Measurements from ENCODE around the gene RNF144B.
"Not testable (repeated sequence)": the region's sequence is repeated elsewhere in the genome, so short reads cannot be mapped to it uniquely, and the experiment has no call there.

RNF144B gene

DNA sequence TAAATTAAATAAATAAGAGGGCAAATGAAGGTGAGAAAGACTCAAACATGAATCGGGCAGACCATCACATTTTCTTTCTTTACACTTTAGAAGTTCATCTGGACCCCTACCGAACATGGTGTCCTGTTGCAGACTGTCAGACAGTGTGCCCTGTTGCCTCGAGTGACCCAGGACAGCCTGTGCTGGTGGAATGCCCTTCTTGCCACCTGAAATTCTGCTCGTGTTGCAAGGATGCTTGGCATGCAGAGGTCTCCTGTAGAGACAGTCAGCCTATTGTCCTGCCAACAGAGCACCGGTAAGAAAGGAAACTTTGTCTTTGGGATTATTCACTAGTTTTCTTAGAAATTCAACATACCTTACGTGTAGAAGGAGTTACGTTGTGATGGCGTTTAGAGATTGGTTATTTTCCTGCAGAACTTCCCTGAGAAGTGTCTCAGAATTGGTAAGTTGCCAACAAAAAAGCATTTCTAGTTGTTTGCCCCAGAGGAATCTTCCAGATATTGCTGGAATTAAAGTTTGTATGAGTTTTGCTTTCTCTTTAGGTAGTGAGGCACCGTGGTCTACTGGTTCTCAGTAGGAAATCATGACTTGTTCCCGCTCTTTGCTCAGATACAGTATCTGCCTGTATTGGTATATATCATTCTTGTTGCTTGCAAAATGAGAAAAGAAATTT is 70.1 kb downstream of the RNF144B start:
- DNase-seq (ENCODE audit: low read depth, low spot score): no peak
- H3K27ac ChIP-seq (ENCODE audit: low read length): no peak overlapping the region
- no peaks in the 10 kb centered on the region for H3K36me3 ChIP-seq (ENCODE audit: control insufficient read depth, insufficient read depth, low read length)
- WGBS (ENCODE audit: insufficient coverage, insufficient read length): no CpG with 5 or more reads among the region's 10 CpGs
- no peaks in the 10 kb centered on the region for H3K27me3 ChIP-seq (ENCODE audit: control insufficient read depth, insufficient read depth, low read length)
- no peak overlapping the region for H3K4me3 ChIP-seq (ENCODE audit: low read length)
- H3K9me3 ChIP-seq (ENCODE audit: control insufficient read depth, insufficient read depth, low read length): no peaks in the 10 kb centered on the region
- no peaks in the 10 kb centered on the region for H3K4me1 ChIP-seq (ENCODE audit: control insufficient read depth, insufficient read depth, low read length)

DNA sequence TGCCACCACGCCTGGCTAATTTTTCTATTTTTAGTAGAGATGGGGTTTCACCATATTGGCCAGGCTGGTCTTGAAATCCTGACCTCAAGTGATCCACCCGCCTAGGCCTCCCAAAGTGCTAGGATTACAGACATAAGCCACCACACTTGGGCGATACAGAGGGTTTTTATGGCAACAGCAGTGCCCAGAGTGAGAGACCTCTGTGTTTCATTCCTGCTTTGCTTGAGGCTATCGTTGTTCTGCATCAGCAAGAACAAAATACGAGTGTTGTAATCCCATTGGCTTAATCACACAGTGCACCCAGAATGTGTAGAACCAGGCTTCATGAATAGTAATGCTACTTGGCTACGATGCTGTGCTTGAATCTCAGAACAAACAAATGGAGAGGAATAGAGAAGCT is 70.9 kb downstream of the RNF144B start:
- not testable (repeated sequence) for H3K36me3 ChIP-seq (ENCODE audit: control insufficient read depth, insufficient read depth, low read length); H3K27ac ChIP-seq (ENCODE audit: low read length); H3K9me3 ChIP-seq (ENCODE audit: control insufficient read depth, insufficient read depth, low read length); H3K4me1 ChIP-seq (ENCODE audit: control insufficient read depth, insufficient read depth, low read length); H3K4me3 ChIP-seq (ENCODE audit: low read length); H3K27me3 ChIP-seq (ENCODE audit: control insufficient read depth, insufficient read depth, low read length); DNase-seq (ENCODE audit: low read depth, low spot score)
- WGBS (ENCODE audit: insufficient coverage, insufficient read length): no CpG with 5 or more reads among the region's 6 CpGs

- Histone ChIP-seq H3K4me1 (ENCODE audit: control insufficient read depth, insufficient read depth, low read length) (no peaks in the 10 kb centered on the region), H3K4me3 (ENCODE audit: low read length) (no peak overlapping the region), H3K27ac (ENCODE audit: low read length) (no peak overlapping the region), H3K9me3 (ENCODE audit: control insufficient read depth, insufficient read depth, low read length) (no peaks in the 10 kb centered on the region), H3K27me3 (ENCODE audit: control insufficient read depth, insufficient read depth, low read length) (no peaks in the 10 kb centered on the region), H3K36me3 (ENCODE audit: control insufficient read depth, insufficient read depth, low read length) (no peaks in the 10 kb centered on the region)
- no peak for DNase-seq (ENCODE audit: low read depth, low spot score)
- no CpG with 5 or more reads among the region's 3 CpGs for WGBS (ENCODE audit: insufficient coverage, insufficient read length)
Measured at GRCh38 chr6:18463429-18463828, 76.3 kb downstream of the RNF144B start.

DNA sequence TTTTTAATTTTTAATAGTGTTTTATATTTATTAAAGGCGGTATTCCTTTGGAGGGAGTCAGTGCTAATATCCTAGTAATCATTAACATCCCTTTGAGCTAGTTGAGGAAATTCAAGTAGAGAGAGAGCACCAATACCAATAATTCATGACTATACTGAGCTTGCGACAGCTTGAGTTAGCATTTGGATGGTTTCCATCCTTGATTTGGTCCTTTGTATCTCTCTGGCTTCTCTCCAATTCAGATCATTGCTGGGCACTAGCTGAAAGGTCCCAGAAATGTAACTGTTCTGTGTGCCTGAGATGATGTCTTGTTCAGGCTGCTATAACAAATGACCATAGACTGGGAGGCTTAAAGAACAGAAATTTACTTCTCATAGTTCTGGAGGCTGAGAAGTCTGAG is 77.0 kb downstream of the RNF144B start:
- no peak overlapping the region for H3K4me3 ChIP-seq (ENCODE audit: low read length)
- no peaks in the 10 kb centered on the region for H3K36me3 ChIP-seq (ENCODE audit: control insufficient read depth, insufficient read depth, low read length)
- H3K9me3 ChIP-seq (ENCODE audit: control insufficient read depth, insufficient read depth, low read length): no peaks in the 10 kb centered on the region
- no peaks in the 10 kb centered on the region for H3K27me3 ChIP-seq (ENCODE audit: control insufficient read depth, insufficient read depth, low read length)
- DNase-seq (ENCODE audit: low read depth, low spot score): no peak
- H3K27ac ChIP-seq (ENCODE audit: low read length): no peak overlapping the region
- H3K4me1 ChIP-seq (ENCODE audit: control insufficient read depth, insufficient read depth, low read length): no peaks in the 10 kb centered on the region
- whole genome bisulfite sequencing (ENCODE audit: insufficient coverage, insufficient read length): 100% methylated on average over 1 of the region's 2 CpGs

GRCh38 chr6:18465410-18466154 is 78.4 kb downstream of the RNF144B start:
- no peak overlapping the region for H3K4me3 ChIP-seq (ENCODE audit: low read length)
- no peaks in the 10 kb centered on the region for H3K9me3 ChIP-seq (ENCODE audit: control insufficient read depth, insufficient read depth, low read length)
- no peaks in the 10 kb centered on the region for H3K4me1 ChIP-seq (ENCODE audit: control insufficient read depth, insufficient read depth, low read length)
- no CpG with 5 or more reads among the region's 5 CpGs for WGBS (ENCODE audit: insufficient coverage, insufficient read length)
- H3K36me3 ChIP-seq (ENCODE audit: control insufficient read depth, insufficient read depth, low read length): no peaks in the 10 kb centered on the region
- H3K27ac ChIP-seq (ENCODE audit: low read length): no peak overlapping the region
- no peak for DNase-seq (ENCODE audit: low read depth, low spot score)
- H3K27me3 ChIP-seq (ENCODE audit: control insufficient read depth, insufficient read depth, low read length): no peaks in the 10 kb centered on the region

- DNase-seq (ENCODE audit: low read depth, low spot score): no peak
Measured at GRCh38 chr6:18467741-18468502, 80.8 kb downstream of the RNF144B start.

GRCh38 chr6:18468503-18468843 is 81.3 kb downstream of the RNF144B start:
- Histone ChIP-seq H3K4me3 (ENCODE audit: low read length) (no peak overlapping the region), H3K27me3 (ENCODE audit: control insufficient read depth, insufficient read depth, low read length) (no peaks in the 10 kb centered on the region), H3K36me3 (ENCODE audit: control insufficient read depth, insufficient read depth, low read length) (no peaks in the 10 kb centered on the region), H3K9me3 (ENCODE audit: control insufficient read depth, insufficient read depth, low read length) (no peaks in the 10 kb centered on the region), H3K27ac (ENCODE audit: low read length) (no peak overlapping the region), H3K4me1 (ENCODE audit: control insufficient read depth, insufficient read depth, low read length) (no peaks in the 10 kb centered on the region)
- WGBS (ENCODE audit: insufficient coverage, insufficient read length): no CpG with 5 or more reads among the region's 3 CpGs
- DNase-seq (ENCODE audit: low read depth, low spot score): no peak

More at GRCh38 chr6:18467741-18468502, 80.8 kb downstream of the RNF144B start:
- Histone ChIP-seq H3K9me3 (ENCODE audit: control insufficient read depth, insufficient read depth, low read length) (no peaks in the 10 kb centered on the region), H3K4me1 (ENCODE audit: control insufficient read depth, insufficient read depth, low read length) (no peaks in the 10 kb centered on the region), H3K4me3 (ENCODE audit: low read length) (no peak overlapping the region), H3K36me3 (ENCODE audit: control insufficient read depth, insufficient read depth, low read length) (no peaks in the 10 kb centered on the region), H3K27me3 (ENCODE audit: control insufficient read depth, insufficient read depth, low read length) (no peaks in the 10 kb centered on the region), H3K27ac (ENCODE audit: low read length) (no peak overlapping the region)
- no CpG with 5 or more reads among the region's 5 CpGs for WGBS (ENCODE audit: insufficient coverage, insufficient read length)

- no peaks in the 10 kb centered on the region for H3K27me3 ChIP-seq (ENCODE audit: control insufficient read depth, insufficient read depth, low read length)
- no peaks in the 10 kb centered on the region for H3K4me1 ChIP-seq (ENCODE audit: control insufficient read depth, insufficient read depth, low read length)
- H3K9me3 ChIP-seq (ENCODE audit: control insufficient read depth, insufficient read depth, low read length): no peaks in the 10 kb centered on the region
- no peak overlapping the region for H3K4me3 ChIP-seq (ENCODE audit: low read length)
- DNase-seq (ENCODE audit: low read depth, low spot score): no peak
- no CpG with 5 or more reads among the region's 3 CpGs for WGBS (ENCODE audit: insufficient coverage, insufficient read length)
- H3K27ac ChIP-seq (ENCODE audit: low read length): no peak overlapping the region
- no peaks in the 10 kb centered on the region for H3K36me3 ChIP-seq (ENCODE audit: control insufficient read depth, insufficient read depth, low read length)
Measured at GRCh38 chr6:18469536-18469935, 82.4 kb downstream of the RNF144B start.

- H3K36me3 ChIP-seq (ENCODE audit: control insufficient read depth, insufficient read depth, low read length): no peaks in the 10 kb centered on the region
- no peaks in the 10 kb centered on the region for H3K9me3 ChIP-seq (ENCODE audit: control insufficient read depth, insufficient read depth, low read length)
- no peaks in the 10 kb centered on the region for H3K4me1 ChIP-seq (ENCODE audit: control insufficient read depth, insufficient read depth, low read length)
- no CpG with 5 or more reads among the region's 15 CpGs for WGBS (ENCODE audit: insufficient coverage, insufficient read length)
- no peaks in the 10 kb centered on the region for H3K27me3 ChIP-seq (ENCODE audit: control insufficient read depth, insufficient read depth, low read length)
- no peak for DNase-seq (ENCODE audit: low read depth, low spot score)
- H3K27ac ChIP-seq (ENCODE audit: low read length): no peak overlapping the region
- no peak overlapping the region for H3K4me3 ChIP-seq (ENCODE audit: low read length)
Measured at GRCh38 chr6:18471232-18471964, 84.2 kb downstream of the RNF144B start.

DNA sequence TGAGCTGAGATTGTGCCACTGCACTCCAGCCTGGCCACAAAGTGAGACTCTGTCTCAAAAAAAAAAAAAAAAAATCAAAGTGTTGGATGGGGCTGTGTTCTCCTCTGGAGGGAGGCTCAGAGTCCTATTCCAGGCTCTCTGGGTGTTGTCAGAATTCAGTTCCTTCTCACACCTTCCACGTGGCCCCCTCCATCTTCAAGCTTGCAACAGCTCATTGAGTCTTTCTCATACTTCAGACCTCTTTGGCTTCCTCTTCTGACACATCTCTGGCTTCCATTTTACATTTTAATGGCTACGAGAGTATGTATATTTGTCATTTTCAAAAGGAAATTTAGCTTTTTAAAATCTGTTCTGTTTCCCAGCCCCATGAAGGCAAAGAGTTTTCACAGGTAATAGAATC is 85.8 kb downstream of the RNF144B start:
- H3K4me3 ChIP-seq (ENCODE audit: low read length): no peak overlapping the region
- H3K27me3 ChIP-seq (ENCODE audit: control insufficient read depth, insufficient read depth, low read length): no peaks in the 10 kb centered on the region
- H3K9me3 ChIP-seq (ENCODE audit: control insufficient read depth, insufficient read depth, low read length): no peaks in the 10 kb centered on the region
- H3K36me3 ChIP-seq (ENCODE audit: control insufficient read depth, insufficient read depth, low read length): no peaks in the 10 kb centered on the region
- no peak overlapping the region for H3K27ac ChIP-seq (ENCODE audit: low read length)
- no CpG with 5 or more reads among the region's 2 CpGs for WGBS (ENCODE audit: insufficient coverage, insufficient read length)
- DNase-seq (ENCODE audit: low read depth, low spot score): no peak
- H3K4me1 ChIP-seq (ENCODE audit: control insufficient read depth, insufficient read depth, low read length): no peaks in the 10 kb centered on the region

Data from iPS DF 6.9 (cell line).